ENCODE measurements around the gene MPP4. TPM values are rescaled to one million over a fixed set of nuclear protein-coding genes. Genes with fewer than 3 reads are reported as not detected.

The MPP4 gene
- 7.8 and 9.3 TPM in 2 replicates for total RNA-seq (2014; rRNA removed; shearing (Covaris generic))

- DNase-seq (ENCODE audit: low read depth): peak; percentile 46
These were observed at the start of gene MPP4 for GRCh38 chr2:201698588-201699226. Gene MPP4, minus strand, starts transcription at chr2:201698644. Its CDS starts 4,690 bp downstream, at chr2:201693954.

- no peak for DNase-seq (ENCODE audit: low read depth)
These were observed 48.1 kb upstream of the MPP4 start for GRCh38 chr2:201746551-201746950.

- DNase-seq (ENCODE audit: low read depth): no peak
These were observed 37.0 kb upstream of the MPP4 start for GRCh38 chr2:201735486-201735885.

DNA sequence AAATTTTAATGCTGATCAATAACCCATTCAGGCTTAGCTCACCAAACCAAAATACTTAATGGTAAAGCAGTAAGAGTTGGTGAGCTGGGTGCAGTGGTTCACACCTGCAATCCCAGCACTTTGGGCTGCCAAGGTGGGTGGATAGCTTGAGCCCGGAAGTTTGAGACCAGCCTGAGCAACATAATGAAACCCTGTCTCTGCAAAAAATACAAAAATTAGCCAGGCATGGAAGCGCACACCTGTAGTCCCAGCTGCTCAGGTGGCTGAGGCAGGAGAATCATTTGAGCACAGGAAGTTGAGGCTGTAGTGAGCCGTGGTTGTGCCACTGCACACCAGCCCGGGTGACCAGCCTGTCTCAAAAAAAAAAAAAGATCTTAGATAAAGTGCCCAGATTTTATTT, 35.7 kb upstream of the MPP4 start:
- DNase-seq (ENCODE audit: low read depth): no peak

- no peak for DNase-seq (ENCODE audit: low read depth)
These were observed 35.1 kb upstream of the MPP4 start for GRCh38 chr2:201733544-201733943.

DNA sequence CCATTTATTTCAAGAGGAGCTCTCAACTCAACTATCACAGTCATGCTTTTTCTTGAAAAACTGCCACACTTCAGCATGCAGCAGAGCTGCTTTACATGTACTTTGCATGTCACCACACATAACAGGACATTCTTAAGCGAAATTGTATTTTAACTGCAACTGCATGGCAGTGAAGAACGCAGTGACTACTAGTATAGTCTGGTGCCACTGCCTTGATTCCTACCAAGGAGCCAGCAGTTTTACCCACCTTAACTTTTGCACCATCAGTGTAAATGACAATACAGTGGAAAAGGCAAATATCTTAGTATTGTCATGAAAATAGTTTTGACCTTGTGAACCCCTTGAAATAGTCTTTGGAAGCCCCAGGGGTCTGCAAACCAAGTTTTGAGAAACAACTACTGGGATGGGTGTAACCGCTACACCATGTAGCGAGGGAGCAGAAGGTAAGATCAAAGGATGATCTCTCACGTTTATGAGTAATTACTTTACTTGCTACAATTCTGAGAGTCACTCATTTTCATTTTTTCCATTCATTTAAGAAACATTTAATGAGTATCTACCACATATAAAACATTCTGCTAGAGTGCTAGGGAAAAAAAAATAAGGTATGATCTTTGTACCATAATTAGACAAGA, 32.3 kb upstream of the MPP4 start:
- no peak for DNase-seq (ENCODE audit: low read depth)

- DNase-seq (ENCODE audit: low read depth): no peak
These were observed 17.0 kb upstream of the MPP4 start for GRCh38 chr2:201715459-201715858.

GRCh38 chr2:201712726-201713125, 14.3 kb upstream of the MPP4 start:
- no peak for DNase-seq (ENCODE audit: low read depth)

DNA sequence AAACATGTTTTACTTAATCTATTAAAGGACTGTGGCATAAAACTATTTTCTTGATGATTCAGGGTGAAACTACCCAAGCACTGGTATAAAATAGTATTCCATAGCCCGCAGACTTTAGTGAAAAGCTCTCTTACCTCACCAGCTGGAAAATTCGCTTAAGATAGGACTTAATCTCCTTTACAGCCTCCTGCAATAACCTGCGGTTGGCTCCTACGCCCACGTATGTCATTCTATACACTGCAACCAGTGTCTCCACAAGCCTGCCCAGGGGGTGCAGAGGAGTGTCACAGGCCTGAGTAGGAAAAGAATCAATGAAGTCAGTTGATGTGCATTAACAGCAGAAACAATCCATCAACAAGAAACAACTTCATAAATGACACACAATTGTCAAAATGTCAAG, 11.3 kb upstream of the MPP4 start:
- peak; percentile 67 for DNase-seq (ENCODE audit: low read depth)

- DNase-seq (ENCODE audit: low read depth): no peak
These were observed 10.6 kb upstream of the MPP4 start for GRCh38 chr2:201709049-201709448.

- DNase-seq (ENCODE audit: low read depth): peak; percentile 36
These were observed 9.3 kb upstream of the MPP4 start for GRCh38 chr2:201707753-201708152.

DNA sequence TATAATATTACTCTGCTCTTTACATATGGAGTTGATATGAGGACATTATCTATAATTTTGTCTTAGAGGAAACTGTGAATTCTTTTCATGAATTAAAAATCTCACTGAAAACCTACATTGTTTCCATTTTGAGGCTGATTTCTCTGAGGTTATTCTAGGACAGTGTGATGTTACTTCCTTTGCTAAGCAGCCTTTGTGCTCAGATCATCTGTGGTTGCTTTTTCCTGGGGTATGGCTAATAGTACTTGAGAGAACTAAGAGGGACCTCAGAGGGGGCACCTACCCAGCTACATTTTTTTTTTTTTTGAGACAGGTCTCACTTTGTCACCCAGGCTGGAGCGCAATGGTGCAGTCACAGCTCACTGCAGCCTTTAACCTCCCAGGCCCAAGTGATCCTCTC, 8.7 kb upstream of the MPP4 start:
- no peak for DNase-seq (ENCODE audit: low read depth)

DNA sequence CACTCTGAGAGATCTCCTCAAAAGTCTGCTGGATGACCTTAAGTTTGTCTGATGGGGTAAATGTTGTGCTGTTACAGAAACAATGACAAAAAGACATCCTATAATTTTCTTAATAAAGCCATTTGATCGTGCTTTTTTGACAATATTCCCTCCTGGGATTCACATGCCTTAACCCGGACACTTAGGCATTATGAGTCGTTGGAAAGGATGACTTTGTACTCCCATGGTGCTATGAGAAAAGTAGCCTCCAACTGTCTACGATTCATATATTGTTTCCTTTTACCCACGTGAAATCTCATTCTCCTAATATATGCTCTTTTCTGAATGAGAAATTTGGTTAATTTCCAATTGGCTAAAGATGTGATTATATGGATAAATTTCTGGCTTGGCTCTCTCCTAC, 6.1 kb upstream of the MPP4 start:
- no peak for DNase-seq (ENCODE audit: low read depth)

- no peak for DNase-seq (ENCODE audit: low read depth)
These were observed 3.2 kb upstream of the MPP4 start for GRCh38 chr2:201701646-201702045.

- no peak for DNase-seq (ENCODE audit: low read depth)
These were observed 972 bp upstream of the MPP4 start for GRCh38 chr2:201699416-201699815.

- DNase-seq (ENCODE audit: low read depth): peak; percentile 67
These were observed 545 bp downstream of the MPP4 start for GRCh38 chr2:201697899-201698298.

DNA sequence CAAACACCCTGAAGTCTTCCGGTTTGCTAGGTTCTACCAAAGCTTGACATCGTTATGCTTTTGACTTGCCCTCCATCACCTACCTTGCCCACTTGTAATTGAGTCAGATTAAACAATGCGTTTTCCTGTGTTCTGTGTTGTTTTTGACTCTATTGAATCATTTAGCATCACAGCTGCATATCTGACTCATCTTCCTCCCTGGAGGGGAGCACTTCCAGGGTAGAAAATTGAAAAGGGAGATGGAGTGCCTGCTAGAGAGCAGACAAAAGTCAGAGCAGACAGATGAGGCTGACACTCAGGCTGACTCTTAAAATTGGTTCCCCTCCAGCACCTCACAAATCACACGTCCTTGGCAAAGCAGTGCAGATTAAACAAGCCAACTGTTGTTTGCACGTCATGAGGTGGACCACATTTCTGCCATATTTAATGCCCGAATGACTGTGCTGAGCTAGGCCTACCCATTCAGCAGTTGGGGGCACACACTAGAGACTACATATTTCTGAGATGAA, 2.2 kb downstream of the MPP4 start:
- DNase-seq (ENCODE audit: low read depth): peak; percentile 87

GRCh38 chr2:201685156-201685555, 13.3 kb downstream of the MPP4 start:
- no peak for DNase-seq (ENCODE audit: low read depth)

- DNase-seq (ENCODE audit: low read depth): peak; percentile 35
These were observed 17.7 kb downstream of the MPP4 start for GRCh38 chr2:201680743-201681142.

GRCh38 chr2:201678401-201678800, 20.0 kb downstream of the MPP4 start:
- no peak for DNase-seq (ENCODE audit: low read depth)

DNA sequence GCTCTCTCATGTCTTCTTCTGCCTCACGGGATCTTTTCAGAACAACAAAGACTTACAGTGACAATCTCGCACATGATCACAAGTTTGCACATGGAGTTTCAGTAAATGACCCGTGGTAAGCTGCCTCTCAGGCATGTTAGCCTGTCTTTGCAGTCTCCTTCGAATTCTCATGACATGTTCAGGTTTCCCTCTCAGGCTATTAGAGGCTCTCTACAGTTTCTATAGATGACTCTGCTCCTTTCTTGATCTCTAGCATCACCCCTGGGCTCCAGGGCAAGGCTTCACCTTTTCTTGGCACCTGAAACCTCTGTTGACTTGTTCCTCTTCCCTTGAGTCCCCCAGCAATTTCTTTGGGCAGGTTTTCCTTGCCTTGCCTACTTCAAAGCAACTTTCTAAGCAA, 23.0 kb downstream of the MPP4 start:
- DNase-seq (ENCODE audit: low read depth): no peak

DNA sequence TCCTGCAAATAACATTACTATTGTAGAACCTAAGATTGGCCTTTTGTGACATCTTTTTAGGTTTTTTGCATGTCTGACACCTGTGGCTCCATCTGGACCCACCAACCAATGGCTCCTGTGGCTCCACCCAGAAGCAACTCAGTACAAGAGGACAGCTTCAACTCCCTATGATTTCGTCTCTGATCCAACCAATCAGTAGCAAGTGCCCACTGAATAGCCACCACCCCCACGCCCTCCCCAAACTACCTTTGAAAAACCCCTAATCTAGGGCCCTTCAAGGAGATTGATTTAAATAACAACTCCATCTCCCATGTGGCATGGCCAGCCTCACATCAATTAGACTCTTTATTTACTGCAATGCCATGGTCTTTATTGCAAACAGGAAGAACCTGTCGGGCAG, 23.6 kb downstream of the MPP4 start:
- DNase-seq (ENCODE audit: low read depth): no peak

DNA sequence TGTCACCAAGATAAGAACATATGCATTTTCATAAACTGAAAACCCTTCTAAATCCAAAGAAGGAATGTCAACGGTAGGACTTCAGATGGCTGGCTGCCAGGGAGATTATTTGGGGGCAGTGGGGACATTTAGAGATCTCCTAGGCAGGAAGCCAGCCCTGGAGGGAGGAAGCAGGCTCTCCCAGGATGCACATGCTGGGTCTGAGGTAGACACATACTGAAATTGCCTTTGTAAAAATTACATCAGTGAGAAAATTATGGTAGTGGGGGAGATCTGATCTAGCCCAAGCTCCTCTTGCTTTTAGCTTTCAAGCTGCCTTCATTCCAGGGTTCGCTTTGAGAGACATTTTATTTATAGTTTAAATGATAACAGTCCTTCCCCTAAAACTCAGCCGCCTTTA, 24.1 kb downstream of the MPP4 start:
- DNase-seq (ENCODE audit: low read depth): no peak

DNA sequence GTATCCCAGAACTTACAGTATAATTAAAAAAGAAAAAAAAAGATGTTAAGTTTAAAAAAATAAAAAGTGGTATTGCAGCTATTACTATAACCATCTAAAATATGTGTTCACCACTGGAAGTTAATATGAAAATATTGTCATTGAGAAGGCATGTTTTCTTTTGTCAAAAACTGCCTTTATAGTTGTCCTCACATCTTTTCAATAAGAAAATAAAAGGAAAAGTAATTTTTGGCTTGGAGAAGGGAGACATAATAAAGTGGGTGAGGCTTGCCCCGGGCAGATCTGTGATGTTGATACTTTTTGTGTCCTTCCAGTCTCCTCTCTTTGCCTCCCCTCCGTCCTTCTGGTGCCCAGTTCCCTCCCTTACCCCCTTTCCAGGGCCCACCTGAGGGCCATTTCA, 24.9 kb downstream of the MPP4 start:
- no peak for DNase-seq (ENCODE audit: low read depth)

All from Daoy (cell line).